Effector CD4-positive, alpha-beta T cell (primary cell): ENCODE results near the gene ZNF407.
"Not testable (repeated sequence)": the region's sequence is repeated elsewhere in the genome, so short reads cannot be mapped to it uniquely, and the experiment has no call there.

Experiments
- DNase-seq: peaks from one replicate; pipeline ENCODE4 v3.0.0-alpha.2; 2020

The ZNF407 gene

DNA sequence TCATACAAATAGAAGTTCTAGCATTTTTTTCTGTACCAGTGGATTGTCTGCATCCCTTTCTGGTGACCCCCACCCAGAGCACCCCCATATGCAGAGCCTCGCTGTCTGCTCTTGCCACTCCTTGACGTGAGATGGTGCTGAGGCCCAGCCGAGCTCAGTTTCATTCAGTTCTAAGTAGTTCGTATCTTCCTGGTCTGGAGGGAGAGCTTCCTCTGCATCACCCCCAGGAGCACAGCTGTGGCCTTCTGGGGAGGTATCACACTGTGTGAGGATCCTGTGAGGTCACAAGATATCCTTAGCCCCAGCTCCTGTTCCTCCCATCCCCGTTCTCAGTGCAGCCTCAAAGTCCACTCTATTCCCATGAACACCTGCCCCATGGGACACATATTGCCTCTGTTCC is 478.6 kb downstream of the ZNF407 start:
- DNase-seq = no peak

DNA sequence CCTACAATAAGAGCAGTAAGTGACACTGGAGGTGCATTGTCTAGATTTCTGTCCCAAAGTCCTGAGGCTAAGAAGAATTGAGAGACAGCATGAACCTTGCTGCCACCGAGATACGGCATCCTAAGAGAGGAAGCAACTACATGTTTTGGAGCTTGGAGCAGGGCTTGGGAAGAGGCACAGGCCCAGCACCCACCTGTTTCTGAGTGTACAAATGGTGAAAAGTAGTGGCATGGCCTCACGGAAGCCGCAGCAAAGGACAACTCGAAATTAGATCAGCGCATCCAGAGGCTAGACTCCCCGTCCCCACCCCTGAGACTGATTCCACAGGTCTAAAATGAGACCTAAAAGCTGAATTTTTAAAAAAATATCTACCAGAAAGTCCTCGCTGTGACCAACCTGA is 483.8 kb downstream of the ZNF407 start:
- DNase-seq = no peak

DNA sequence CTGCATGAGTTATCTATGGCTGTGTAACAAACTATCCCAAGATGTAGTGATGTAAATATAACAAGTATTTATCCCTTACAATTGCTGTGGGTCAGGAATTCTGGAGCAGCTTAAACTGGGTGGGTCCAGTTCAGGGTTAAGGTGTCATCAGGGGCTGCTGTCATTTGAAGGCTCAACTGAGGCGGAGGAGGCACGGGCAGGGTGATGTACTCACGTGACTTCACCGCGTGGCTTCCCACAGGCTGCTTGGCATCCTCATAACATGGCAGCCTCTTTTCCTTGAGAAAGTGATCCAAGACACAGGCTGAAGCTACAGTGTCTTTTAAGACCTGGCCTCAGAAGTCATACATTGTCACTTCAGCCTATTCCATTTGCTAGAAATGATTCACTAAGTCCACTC is 485.5 kb downstream of the ZNF407 start:
- DNase-seq = no peak

DNA sequence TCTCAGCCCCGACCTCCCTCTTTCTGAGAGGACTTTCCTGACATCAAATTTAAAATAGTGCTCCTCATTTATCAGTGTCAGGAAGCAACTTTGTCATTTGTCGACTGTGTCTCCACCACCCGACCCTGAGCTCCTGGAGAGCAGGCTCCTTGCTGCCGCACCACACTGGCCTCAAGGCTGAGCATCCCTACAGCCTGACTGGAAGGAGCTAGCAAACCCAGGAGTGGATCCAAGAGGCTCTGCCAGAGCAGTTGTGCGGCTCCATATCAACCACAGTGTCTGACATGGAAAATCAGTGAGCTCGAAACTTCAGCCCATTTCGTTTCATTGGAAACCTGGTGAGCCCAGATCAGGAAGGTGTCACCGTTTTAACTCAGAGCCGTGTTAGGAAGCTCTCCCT is 486.1 kb downstream of the ZNF407 start:
- DNase-seq = no peak

DNA sequence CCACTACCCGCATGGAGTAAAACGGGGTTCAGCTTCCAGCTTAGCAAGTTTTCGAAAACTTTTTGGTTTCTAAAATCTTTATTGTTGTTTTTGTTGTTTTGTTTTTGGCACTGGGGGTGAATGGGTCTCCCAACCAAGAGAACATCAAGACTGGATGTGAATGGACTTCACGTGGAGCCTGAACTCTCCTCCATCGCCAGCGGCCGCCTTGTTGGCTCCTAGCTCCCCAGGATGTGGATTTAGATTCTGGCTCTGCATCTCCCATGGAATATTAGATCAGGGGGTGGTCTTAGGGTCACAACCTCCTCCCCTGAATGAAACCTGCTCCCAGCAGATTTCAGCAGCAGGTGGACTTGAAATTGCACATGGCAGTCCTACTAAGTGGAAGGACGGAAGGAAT is 488.0 kb downstream of the ZNF407 start:
- DNase-seq = not testable (repeated sequence)

DNA sequence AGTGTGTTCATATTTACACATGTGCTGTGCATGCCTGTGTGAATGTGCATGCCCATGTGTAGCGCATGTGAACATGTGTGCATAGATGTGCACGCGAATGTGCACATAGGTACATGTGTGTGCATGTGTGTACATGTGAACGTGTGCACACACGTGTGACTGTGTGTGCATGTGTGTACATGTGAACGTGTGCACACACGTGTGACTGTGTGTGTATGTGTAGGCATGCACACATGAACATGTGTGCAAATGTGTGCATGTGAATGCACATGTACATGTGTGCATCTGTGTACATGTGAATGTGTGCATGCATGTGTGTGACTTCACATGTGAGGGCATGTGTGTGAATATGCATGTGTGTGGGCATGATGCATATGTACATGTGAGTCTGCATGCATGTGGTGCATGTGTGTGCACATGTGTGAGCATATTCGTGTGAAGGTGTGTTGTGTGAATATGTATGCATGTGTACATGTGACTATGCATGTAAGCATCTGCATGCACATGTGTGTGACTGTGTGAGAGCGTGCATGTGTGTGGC is 488.9 kb downstream of the ZNF407 start:
- no peak for DNase-seq

DNA sequence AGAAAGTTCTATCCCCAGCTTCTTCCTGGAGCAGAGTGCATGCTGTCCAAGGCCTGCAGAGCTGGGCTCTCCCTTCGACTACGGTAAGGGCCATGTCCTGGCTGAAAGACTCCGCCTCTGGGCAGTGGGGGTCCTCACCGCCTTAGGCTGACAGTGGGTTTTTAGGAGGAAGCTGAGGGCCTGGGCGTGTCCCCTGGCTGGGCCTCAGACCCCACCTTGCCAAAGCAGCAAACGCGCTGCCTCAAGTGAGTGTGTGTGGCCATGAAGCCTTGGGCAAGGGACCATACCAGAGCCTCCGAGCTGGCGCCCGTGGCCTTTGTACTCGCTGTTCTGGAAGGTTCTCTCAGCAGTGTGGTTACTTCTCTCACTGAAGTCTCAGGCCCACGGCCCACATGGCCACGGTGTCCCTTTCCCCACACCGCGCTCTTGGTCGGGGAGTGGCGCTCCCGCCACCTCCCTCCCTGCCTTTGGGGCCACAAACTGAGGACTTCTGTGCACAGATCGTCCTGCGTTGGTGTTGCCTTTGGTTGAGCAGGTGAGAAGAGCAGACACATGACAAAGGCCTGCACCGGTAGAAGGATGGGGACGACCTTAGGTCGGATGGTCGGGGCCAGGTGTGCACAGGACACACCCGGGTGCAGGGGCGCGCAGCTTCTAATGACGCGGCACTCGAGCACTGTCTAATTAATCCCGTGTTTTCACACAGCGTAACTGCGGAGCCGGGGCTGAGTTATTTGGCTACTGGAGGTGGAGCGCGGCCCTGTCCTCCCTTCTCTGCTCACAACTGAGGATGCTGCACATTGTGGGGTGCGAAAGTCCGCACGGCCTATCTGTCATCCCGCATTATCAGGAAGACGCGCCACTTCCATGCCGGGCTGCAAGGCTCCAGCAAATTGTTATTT is 489.7 kb downstream of the ZNF407 start:
- no peak for DNase-seq

DNA sequence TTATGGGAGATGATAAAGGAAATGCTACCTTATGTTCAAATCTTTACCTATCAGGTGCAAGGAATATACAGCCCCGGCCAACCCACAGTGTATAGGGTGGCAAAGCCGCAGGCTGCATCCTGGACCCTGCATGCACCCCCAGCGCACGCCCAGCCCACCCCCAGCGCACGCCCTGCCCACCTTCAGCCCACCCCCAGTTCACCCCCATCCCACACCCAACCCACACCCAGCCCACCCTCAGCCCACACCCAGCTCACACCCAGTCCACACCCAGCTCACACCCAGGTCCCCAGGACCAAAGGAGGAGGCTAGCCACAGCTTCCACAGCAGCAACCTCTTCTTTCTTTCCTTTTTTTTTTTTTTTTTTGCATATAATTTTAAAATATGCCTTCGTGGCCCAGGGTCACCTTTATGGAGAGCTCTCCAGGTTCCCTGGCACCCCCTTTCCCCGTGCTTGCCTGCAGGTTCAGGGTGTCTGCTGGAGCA is 490.4 kb downstream of the ZNF407 start:
- no peak for DNase-seq

DNA sequence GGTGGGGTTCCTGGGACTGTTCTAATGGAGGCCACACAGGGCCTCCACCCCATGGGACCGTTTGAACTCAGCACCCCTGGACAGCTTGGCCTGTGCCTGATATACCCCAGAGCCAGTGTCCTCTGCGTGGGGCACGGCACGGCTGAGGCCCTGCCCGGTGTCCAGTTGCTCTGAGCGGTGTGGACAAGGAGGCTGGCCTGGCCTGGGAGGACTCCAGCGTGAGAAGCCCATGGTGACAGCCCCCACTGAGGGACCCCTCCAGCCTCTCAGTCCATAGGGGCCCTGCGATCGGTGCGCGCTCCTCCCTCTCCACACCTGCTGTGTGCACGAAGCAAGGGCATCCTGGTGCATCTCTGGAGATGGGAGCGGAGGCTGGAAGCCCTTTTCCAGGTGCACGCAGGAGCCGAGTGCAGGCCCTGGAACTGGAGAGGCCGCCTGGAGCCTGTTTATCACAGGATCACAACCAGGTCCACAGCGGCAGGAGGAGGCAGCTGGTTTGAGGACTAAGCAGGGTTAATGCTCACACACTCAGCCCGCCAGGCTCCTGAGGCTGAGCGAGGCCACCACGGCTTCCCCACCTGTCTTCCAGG is 491.0 kb downstream of the ZNF407 start:
- no peak for DNase-seq

DNA sequence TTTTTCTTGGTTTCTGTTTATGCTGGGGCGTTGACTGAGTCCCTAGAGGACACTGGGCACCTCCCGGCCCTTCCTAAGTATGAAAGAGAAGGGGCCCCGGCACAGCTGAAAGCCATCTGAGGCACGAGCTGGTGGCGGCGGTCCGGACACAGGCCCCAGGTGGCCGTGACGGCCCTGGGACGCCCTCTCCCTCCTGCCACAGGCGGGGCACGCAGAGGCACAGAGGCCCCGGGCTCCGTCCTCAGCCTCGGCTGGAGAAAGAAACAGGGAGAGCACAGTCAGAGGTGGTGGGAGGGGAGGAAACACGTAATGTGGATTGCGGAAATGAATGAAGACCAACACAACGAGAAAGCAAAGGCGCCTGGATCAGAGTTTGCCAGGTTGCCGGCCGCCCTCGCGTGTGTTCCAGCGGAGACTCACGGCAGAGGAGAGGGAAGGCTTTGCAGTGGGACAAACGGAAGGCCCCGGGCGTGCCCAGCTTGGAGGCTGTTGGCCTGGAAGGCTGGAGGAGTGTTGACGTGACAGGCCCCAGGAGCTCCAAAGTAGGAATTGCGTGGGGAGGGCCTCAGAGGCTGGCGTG is 492.2 kb downstream of the ZNF407 start:
- DNase-seq = no peak

DNA sequence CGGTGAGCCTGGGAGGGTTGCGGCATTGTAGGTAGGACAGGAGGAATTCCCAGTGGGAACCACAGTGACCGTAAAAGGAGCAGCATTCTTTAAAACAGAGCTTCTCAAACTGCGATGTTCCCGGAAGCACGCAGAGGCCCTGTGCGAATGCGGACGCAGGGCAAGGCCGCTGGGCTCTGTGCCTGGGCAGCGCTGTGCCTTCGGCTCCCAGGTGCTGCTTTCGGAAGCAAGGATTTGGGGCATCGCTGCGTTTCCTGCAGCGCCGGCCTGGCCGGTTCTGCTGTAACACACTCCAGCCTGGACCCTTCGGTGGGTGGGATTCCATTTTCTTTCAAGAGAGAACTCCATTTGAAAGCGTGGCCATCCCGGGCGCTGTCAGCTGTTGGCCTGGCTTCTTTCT is 492.7 kb downstream of the ZNF407 start:
- no peak for DNase-seq

DNA sequence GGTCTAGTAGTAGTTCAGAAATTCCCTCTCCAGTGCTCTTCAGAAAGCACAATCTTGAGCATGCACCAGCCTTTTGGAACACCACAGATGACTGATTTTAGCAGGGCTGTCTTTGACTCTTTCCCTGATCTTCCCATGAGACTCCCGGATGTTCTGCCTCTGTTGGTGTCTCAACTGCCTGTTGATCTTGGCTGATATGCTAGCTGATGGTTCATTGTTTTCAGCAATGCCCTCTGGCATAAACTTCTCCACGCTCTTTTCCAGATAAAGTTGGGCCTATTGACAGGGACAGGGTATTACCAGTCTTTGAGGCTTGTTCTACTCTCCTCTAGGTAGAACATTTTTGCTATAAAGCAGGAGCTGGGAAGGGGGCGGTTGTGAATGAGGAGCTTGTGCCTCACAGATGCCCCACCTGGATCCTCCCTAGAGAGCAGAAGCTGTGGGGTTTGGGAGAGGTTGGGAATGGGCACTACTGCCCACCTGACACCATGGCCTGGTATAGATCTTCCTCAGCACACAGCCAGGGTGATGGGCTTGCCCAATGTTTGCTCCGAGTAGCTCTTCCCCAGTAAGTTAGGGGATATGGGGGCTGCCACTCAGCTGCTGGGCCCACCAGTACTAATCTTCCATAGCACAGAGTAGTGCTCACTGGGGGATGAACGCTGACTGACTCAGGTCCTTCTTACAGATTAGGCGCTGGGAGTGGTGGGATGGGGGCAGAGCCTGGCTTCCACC is 500.0 kb downstream of the ZNF407 start:
- no peak for DNase-seq

DNA sequence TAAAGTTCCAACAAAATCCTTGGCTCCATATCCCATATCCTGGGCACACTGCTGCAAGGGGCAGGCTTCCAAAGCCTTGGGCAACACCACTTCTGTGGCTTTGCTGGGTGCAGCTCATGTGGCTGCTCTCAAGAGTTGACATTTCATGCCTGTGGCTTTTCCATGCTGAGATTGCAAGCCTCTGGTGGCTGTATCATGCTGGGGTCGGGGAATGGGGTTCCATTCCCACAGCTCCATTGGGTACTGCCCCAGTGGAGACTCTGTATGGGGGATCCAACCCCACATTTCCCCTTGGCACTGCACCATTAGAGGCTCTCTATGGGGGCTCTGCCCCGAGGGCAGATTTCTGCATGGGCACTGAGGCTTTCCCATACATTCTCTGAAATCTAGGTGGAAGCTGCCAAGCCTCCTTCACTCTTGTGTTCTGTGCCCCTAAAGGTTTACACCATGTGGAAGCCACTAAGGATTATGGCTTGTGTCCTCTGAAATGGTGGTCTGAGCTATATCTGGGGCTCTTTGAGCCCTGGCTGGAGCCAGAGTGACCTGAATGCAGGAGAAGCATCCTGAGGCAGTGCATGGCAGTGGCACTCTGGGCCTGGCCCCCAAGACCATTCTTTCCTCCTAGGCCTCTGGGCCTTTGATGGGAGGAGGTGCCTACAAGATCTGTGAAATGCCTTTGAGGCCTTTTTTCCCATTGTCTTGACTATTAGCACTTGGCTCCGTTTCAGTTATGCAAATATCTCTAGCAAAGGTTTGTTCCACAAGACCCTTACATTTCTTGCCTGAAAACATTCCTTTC is 503.4 kb downstream of the ZNF407 start:
- DNase-seq = no peak

DNA sequence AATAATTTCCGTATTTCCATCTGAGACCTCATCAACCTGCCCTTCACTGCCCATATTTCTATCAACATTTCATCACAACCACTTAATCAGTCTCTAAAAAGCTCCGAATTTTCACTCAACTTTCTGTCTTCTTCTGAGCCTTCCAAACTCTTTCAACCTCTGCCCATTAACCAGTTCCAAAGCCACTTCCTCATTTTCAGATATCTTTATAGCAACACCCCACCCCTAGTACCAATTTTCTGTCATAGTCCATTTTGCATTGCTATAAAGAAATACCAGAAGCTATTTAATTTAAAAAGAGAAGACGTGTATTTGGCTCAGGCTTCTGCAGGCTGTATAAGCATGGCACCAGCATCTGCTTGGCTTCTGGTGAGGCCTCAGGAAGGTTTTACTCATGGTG is 504.2 kb downstream of the ZNF407 start:
- DNase-seq = no peak

DNA sequence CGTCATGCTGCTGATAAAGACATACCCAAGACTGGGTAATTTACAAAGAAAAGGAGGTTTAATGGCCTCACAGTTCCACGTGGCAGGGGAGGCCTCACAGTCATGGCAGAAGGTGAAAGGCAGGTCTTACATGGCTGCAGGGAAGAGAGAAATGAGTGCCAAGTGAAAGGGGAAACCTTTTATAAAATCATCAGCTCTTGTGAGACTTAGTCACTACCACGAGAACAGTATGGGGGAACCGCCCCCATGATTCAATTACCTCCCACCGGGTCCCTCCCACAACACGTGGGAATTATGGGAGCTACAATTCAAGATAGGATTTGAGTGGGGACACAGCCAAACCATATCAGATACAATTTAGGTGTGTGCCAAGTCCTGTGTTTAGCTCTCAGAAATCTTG is 506.4 kb downstream of the ZNF407 start:
- not testable (repeated sequence) for DNase-seq

DNA sequence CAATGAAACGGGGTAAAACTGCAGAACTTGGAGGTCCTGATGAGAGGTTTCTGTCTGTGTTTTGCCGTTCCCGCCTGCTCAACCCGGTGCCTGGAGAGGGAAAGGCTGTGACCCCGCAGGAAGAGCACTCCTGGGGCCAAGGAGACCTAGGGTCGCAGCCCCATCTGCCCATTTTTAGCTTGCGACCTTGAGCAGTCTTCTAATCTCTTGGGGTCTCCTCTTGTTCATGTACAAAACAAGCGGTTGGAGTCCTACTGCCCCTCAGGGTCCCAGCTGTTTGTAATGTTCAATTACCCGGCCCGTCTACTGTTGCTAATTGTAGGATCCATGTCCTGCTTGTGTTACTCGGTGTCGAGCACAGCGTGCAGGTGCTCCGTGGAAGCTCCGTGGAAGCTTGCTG is 506.8 kb downstream of the ZNF407 start:
- DNase-seq = no peak

DNA sequence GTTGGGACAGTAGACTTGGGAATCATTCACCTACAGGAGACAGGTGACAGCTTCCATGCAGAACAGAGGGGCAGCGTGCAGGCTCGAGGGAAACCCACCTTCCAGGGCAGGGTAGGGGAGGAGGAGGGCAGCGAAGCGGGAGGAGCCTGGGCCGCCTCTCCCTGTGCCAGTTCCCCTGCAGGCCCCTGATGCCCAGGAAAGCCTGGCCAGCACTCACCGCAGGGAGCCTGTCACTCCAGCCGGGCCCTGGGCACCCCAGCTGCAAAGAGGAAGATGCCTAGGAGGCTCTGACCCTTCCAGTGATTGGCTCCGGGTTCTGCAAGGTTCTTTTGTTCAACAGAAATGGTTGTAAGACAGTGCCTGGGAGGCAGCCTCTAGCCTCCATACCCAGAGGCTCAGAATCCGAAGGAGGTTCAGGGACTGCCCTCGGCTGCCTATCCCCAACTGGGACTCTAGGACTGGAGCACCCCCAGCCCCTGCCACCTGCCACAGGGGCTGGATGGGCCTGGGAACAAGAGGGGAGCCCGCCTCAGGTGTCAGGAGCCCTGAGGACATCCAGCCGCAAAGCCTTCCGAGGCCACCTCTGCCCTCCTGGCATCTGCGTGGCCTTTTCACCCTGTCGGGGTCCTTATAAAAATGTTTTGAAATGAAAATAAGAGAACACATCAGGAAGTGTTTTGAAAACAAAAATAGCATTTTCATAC is 508.0 kb downstream of the ZNF407 start:
- no peak for DNase-seq

DNA sequence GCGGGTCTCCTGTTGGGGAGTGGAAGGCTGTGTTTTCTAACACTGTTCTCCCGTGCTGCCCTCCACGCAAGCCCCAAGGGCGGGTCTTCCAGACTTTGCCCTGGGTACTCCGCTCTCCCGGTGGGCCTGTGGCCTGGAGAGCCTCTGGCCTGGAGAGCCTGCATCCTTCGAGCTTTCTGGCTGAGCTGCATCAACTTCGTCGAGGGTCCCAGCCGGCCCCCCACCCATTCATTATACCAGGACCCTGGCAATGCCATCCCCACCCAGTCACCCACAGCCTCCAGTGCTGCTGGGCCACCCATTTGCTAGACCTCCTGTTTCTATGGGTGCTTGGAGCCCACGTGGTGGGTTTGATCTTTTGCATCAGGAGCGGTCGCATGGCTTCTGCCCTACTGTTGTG is 509.1 kb downstream of the ZNF407 start:
- DNase-seq = no peak

DNA sequence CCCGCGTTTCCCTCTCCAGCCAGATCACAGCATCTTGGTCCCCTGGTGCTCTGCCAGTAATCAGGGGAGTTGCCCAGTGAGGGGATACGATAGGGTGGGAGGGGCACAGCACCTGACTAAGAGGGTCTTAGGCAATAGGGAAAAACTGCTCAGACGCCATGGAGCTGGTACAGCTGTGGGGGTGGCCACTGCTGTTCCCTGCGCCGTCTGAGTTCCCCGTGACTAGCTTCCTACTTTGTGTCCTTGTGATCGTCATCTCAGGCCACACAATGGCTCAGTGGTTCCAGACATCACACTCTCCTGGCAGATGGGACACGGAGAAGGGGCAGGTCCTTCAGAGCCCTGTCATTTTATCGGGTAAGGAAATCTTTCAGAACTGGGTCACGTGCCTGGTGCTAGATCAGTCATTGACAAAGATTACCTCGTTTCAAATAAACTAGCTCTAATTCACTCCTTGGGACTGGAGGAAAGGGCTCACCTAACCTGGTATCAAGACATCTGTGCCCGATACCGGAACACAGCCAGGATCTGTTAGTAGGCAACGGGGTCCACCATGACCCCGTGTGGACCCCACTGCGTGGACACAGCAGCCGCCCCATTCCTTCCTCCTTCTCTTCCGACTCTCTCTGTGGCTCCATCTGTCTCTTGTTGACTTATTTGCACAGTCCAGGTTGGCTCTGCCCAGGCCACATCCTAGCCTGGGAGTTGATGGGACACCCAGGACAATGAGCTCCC is 509.7 kb downstream of the ZNF407 start:
- no peak for DNase-seq

DNA sequence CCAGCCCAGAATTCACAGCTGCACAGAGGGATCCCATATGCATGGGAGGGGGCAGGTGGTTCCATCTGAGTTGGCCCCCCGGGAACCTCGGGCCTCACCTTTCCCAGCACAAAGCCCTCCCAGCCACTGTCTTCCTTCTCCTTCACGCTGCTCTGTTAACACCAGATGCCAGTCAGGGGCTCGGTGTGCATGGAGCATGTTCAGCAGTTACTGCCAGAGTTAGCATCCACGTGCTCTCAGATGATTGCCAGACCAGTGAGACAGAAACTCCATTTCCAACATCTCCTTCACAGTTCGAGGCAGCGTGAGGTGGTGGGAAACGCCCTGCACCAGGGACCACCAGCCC is 510.2 kb downstream of the ZNF407 start:
- no peak for DNase-seq
